ENCODE results near the gene CTDSPL.

GRCh38 chr3:37955918-37956707 lies 94.4 kb downstream of the CTDSPL start:
- TF ChIP-seq ZNF133 (tag by site-specific recombination; IDR thresholded peaks at IDR 0.05) (no peak), YY1 (tag by site-specific recombination; IDR thresholded peaks at IDR 0.05) (no peak), ZBTB8A (tag by site-specific recombination; IDR thresholded peaks at IDR 0.05) (no peak), ZNF768 (tag by site-specific recombination; IDR thresholded peaks at IDR 0.05) (no peak), ZNF404 (tag by site-specific recombination; IDR thresholded peaks at IDR 0.05) (no peak), WT1 (tag by site-specific recombination; IDR thresholded peaks at IDR 0.05) (no peak), ZNF558 (tag by site-specific recombination; IDR thresholded peaks at IDR 0.05) (no peak), TCF7L2 (IDR thresholded peaks at IDR 0.05; ENCODE audit: borderline replicate concordance, low read depth, low read length) (no peak), ZNF747 (tag by site-specific recombination; IDR thresholded peaks at IDR 0.05) (no peak), ZNF302 (tag by site-specific recombination; IDR thresholded peaks at IDR 0.05; ENCODE audit: low read depth) (no peak), ZBTB20 (tag by site-specific recombination; IDR thresholded peaks at IDR 0.05) (no peak)
- TF ChIP-seq, protein P1, sequence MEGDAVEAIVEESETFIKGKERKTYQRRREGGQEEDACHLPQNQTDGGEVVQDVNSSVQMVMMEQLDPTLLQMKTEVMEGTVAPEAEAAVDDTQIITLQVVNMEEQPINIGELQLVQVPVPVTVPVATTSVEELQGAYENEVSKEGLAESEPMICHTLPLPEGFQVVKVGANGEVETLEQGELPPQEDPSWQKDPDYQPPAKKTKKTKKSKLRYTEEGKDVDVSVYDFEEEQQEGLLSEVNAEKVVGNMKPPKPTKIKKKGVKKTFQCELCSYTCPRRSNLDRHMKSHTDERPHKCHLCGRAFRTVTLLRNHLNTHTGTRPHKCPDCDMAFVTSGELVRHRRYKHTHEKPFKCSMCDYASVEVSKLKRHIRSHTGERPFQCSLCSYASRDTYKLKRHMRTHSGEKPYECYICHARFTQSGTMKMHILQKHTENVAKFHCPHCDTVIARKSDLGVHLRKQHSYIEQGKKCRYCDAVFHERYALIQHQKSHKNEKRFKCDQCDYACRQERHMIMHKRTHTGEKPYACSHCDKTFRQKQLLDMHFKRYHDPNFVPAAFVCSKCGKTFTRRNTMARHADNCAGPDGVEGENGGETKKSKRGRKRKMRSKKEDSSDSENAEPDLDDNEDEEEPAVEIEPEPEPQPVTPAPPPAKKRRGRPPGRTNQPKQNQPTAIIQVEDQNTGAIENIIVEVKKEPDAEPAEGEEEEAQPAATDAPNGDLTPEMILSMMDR (tag by site-specific recombination; IDR thresholded peaks at IDR 0.05) = no peak
